Smooth muscle cell (in vitro differentiated cells): ENCODE results near the gene FRAT2. TPM values are rescaled to one million over a fixed set of nuclear protein-coding genes. Genes with fewer than 3 reads are reported as not detected.

ENCODE experiments used
- DNase-seq: peaks from one replicate; lab custom pipeline; 2025; ENCODE audit not compliant: unreplicated experiment; lab: John Stamatoyannopoulos, UW
- H2AFZ ChIP-seq: fragments of 200-600 bp; sonication (generic); 2 replicates; pipeline ENCODE4 v1.6.0; 2016; ENCODE audit warnings: antibody characterized with exemption, low read depth, mild to moderate bottlenecking
- H3F3A ChIP-seq: fragments of 200-600 bp; sonication (generic); 2 replicates; pipeline ENCODE4 v1.6.0; 2017; ENCODE audit warnings: antibody characterized with exemption, low read depth
- H3K27ac ChIP-seq: fragments of 200-600 bp; sonication (generic); 2 replicates; pipeline ENCODE4 v1.5.1; 2016; ENCODE audit warnings: low read depth, mild to moderate bottlenecking
- H3K27me3 ChIP-seq: fragments of 200-600 bp; sonication (generic); 2 replicates; pipeline ENCODE4 v1.6.1; 2016; ENCODE audit warnings: low read depth, mild to moderate bottlenecking
- H3K36me3 ChIP-seq: fragments of 200-600 bp; sonication (generic); 2 replicates; pipeline ENCODE4 v1.5.1; 2016; ENCODE audit warnings: low read depth
- H3K4me1 ChIP-seq: fragments of 200-600 bp; sonication (generic); 2 replicates; pipeline ENCODE4 v1.5.1; 2016; ENCODE audit warnings: low read depth
- H3K4me2 ChIP-seq: fragments of 200-600 bp; sonication (generic); 2 replicates; pipeline ENCODE4 v1.6.0; 2016; ENCODE audit warnings: mild to moderate bottlenecking
- H3K4me3 ChIP-seq: fragments of 200-600 bp; sonication (generic); 2 replicates; pipeline ENCODE4 v1.5.1; 2016; ENCODE audit warnings: mild to moderate bottlenecking
- H3K79me2 ChIP-seq: fragments of 200-600 bp; sonication (generic); 2 replicates; pipeline ENCODE4 v1.6.0; 2016; ENCODE audit warnings: low read depth, mild to moderate bottlenecking
- H3K9ac ChIP-seq: fragments of 200-600 bp; sonication (generic); 2 replicates; pipeline ENCODE4 v1.6.0; 2016; ENCODE audit warnings: low read depth
- H3K9me3 ChIP-seq: fragments of 200-600 bp; sonication (generic); replicated peaks from 2 replicates; pipeline ENCODE4 v1.5.1; 2016; ENCODE audit warnings: low read depth
- H4K20me1 ChIP-seq: fragments of 200-600 bp; sonication (generic); 2 replicates; pipeline ENCODE4 v1.6.0; 2016; ENCODE audit warnings: low read depth
- WGBS: methylation state at CpG from one replicate; pipeline ENCODE4 v1.1.7; 2016; ENCODE audit warnings: low lambda C conversion rate; 5-methylcytosine and 5-hydroxymethylcytosine counted together
- polyA plus RNA-seq: library from polyadenylated mRNA; unstranded; fragments of >200 nt; fragmentation: Nextera tagmentation; extraction: Ambion mirVana; gene quantifications from 2 replicates; pipeline ENCODE4 v1.2.1, GENCODE V29; 2016
- total RNA-seq: library from RNA; depleted of rRNA; stranded (reverse); fragments of >200 nt; gene quantifications from 2 replicates; pipeline ENCODE4 v1.2.3, GENCODE V29; 2014
- TF ChIP-seq, protein P1 (sequence below): fragments of 200-600 bp; sonication (generic); IDR thresholded peaks from 2 replicates; pipeline ENCODE4 v1.5.1; 2017; ENCODE audit warnings: borderline replicate concordance, mild to moderate bottlenecking, antibody characterized with exemption; ENCODE audit not compliant: insufficient read depth, poor library complexity, severe bottlenecking

The FRAT2 gene
- total and polyA plus RNA-seq, 2 experiments from 2014 or later, result 4.0 to 7.7 TPM

DNA sequence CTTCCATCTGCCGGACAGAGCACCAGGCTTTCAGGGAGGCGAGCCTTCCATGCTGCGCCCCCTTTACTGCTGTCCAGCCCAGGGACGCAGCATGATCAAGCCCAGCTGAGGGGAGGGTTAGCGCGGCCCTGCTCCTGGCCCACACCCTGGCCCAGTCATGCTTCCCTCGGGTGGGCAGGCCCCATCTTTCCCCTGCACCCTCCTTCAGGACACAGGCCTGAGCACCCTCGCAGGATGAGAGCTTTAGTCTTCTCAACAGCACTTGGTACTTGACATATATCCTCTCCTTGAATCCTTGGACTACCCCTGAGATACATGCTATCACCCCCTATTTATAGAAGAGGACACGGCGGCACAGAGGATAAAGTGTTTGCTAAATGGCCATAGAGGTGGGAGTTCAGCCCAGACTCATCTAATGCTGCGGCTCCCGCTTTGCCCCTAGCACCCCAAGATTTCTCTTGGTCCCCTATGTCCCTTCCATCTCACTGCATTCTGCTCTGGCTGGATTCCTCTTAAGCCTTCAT is 32.7 kb upstream of the FRAT2 start:
- Histone ChIP-seq H3K4me2 (no peak overlapping the region), H4K20me1 (no peaks in the 10 kb centered on the region), H3K36me3 (no peaks in the 10 kb centered on the region), H2AFZ (no peak overlapping the region), H3K27ac (no peak overlapping the region), H3K4me3 (no peak overlapping the region), H3F3A (no peaks in the 10 kb centered on the region), H3K9me3 (no peaks in the 10 kb centered on the region), H3K27me3 (no peaks in the 10 kb centered on the region), H3K4me1 (no peaks in the 10 kb centered on the region), H3K79me2 (no peaks in the 10 kb centered on the region), H3K9ac (no peak overlapping the region)
- no peak for DNase-seq
- TF ChIP-seq, protein P1, sequence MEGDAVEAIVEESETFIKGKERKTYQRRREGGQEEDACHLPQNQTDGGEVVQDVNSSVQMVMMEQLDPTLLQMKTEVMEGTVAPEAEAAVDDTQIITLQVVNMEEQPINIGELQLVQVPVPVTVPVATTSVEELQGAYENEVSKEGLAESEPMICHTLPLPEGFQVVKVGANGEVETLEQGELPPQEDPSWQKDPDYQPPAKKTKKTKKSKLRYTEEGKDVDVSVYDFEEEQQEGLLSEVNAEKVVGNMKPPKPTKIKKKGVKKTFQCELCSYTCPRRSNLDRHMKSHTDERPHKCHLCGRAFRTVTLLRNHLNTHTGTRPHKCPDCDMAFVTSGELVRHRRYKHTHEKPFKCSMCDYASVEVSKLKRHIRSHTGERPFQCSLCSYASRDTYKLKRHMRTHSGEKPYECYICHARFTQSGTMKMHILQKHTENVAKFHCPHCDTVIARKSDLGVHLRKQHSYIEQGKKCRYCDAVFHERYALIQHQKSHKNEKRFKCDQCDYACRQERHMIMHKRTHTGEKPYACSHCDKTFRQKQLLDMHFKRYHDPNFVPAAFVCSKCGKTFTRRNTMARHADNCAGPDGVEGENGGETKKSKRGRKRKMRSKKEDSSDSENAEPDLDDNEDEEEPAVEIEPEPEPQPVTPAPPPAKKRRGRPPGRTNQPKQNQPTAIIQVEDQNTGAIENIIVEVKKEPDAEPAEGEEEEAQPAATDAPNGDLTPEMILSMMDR, result no peak
- WGBS, result 96% methylated on average over 12 of the region's 12 CpGs

DNA sequence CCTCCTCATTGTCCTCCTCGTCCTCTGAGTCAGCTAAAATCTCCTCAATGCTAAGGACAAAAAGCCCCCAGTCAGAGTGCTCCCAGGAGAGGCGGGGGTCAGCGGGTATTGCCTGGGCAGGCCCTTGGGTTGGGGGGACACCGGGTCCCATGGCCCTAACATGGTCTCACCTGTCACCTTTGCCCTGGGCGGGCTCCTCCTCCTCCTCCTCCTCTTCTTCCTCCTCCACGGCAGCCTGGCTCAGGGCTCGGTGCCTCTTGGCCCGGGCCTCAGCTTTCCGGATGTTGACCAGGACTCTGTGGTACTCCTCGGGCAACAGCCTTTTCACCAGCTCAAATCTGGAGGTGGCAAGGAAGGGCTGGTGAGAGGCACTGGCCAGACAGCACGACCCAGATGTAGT is 32.0 kb upstream of the FRAT2 start:
- Histone ChIP-seq H3K9ac (no peak overlapping the region), H4K20me1 (no peaks in the 10 kb centered on the region), H3K27me3 (no peaks in the 10 kb centered on the region), H3K27ac (no peak overlapping the region), H2AFZ (no peak overlapping the region), H3K36me3 (no peaks in the 10 kb centered on the region), H3K9me3 (no peaks in the 10 kb centered on the region), H3K4me1 (no peaks in the 10 kb centered on the region), H3F3A (no peaks in the 10 kb centered on the region), H3K79me2 (no peaks in the 10 kb centered on the region), H3K4me3 (no peak overlapping the region), H3K4me2 (no peak overlapping the region)
- TF ChIP-seq, protein P1, result no peak
- DNase-seq, result no peak
- WGBS, result 98% methylated on average over 11 of the region's 11 CpGs

DNA sequence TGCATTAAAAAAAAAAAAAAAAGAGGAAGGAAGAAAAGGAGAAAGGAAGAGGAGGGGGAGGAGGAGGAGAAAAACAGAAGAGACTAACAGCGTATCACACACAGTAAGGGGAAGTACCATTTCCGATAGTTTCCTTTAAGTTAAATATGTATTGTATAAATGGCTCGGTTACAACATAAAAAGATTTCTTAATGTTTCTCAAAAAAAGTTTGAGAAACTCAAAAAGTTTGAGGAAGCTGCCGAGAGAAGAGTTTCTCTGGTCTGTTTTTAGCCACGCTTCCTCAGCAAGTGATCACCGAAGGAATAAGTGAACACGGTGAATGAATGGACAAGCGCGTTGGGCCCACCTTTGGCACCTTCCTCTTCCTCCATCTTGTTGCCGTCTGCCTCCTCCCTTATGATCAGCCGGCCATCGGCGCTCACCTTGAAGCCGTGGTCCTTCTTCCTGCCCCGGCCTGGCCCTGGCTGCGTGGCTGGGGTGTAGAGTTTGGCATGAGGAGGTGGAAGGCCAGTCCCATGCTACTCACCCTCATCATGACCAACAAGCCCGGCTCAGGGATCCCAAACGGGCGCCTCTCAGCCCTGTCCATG is 31.3 kb upstream of the FRAT2 start:
- no peaks in the 10 kb centered on the region for H3F3A ChIP-seq
- 95% methylated on average over 19 of the region's 19 CpGs for WGBS
- H3K79me2 ChIP-seq, result no peaks in the 10 kb centered on the region
- H3K9me3 ChIP-seq, result no peaks in the 10 kb centered on the region
- DNase-seq, result no peak
- H3K4me2 ChIP-seq, result no peak overlapping the region
- no peak overlapping the region for H3K27ac ChIP-seq
- H3K4me1 ChIP-seq, result no peaks in the 10 kb centered on the region
- no peak overlapping the region for H3K9ac ChIP-seq
- no peak overlapping the region for H2AFZ ChIP-seq
- TF ChIP-seq, protein P1, result no peak
- no peaks in the 10 kb centered on the region for H3K27me3 ChIP-seq
- H4K20me1 ChIP-seq, result no peaks in the 10 kb centered on the region
- no peaks in the 10 kb centered on the region for H3K36me3 ChIP-seq
- no peak overlapping the region for H3K4me3 ChIP-seq

DNA sequence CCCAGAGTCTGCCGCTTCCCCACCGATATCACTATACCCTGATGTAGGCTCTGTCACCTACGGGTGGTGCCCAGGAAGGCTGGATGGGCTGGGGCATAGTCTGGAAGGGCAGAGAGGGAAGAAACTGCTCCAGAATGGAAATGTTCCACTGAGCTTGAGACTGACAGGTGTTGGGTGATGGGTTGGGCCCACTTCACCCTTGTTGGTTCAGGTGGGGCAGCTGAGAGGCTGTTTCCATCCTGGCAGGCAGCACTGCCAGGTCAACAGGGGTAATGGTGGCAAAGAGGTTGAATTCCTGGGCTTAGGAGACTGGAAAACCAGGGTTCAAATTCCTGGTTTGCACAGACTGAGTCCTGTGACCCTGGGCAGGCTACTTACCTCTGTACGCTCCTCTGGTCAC is 28.5 kb upstream of the FRAT2 start:
- DNase-seq, result no peak
- Histone ChIP-seq H3F3A (no peaks in the 10 kb centered on the region), H3K36me3 (no peaks in the 10 kb centered on the region), H3K27me3 (no peaks in the 10 kb centered on the region), H3K79me2 (no peaks in the 10 kb centered on the region), H2AFZ (no peak overlapping the region), H4K20me1 (no peaks in the 10 kb centered on the region), H3K9ac (no peak overlapping the region), H3K4me3 (no peak overlapping the region), H3K4me1 (no peaks in the 10 kb centered on the region), H3K4me2 (no peak overlapping the region), H3K27ac (no peak overlapping the region), H3K9me3 (no peaks in the 10 kb centered on the region)
- TF ChIP-seq, protein P1, result no peak
- 98% methylated on average over 4 of the region's 4 CpGs for WGBS
